SK-N-MC (cell line): Measurements from ENCODE around the gene PHF2.
"Not testable (repeated sequence)": the region's sequence is repeated elsewhere in the genome, so short reads cannot be mapped to it uniquely, and the experiment has no call there.

Experiments
- DNase-seq: peaks from one replicate; pipeline ENCODE4 v3.0.0-alpha.2; 2011; ENCODE audit warnings: low read depth, low spot score
- H3K27ac ChIP-seq: fragments of 200-600 bp; sonication (generic); 2 replicates; pipeline ENCODE4 v1.5.1; 2016; ENCODE audit warnings: mixed run types
- H3K36me3 ChIP-seq: fragments of 200-600 bp; sonication (generic); 2 replicates; pipeline ENCODE4 v1.6.1; 2017; ENCODE audit warnings: antibody characterized with exemption, low read length, mixed read lengths; ENCODE audit not compliant: insufficient read depth
- H3K4me3 ChIP-seq: fragments of 200-600 bp; sonication (generic); 2 replicates; pipeline ENCODE4 v1.5.1; 2016
- H3K9ac ChIP-seq: fragments of 200-600 bp; sonication (generic); 2 replicates; pipeline ENCODE4 v1.8.0; 2017; ENCODE audit warnings: mixed run types, mixed read lengths; ENCODE audit not compliant: insufficient read length
- H3K9me3 ChIP-seq: fragments of 200-600 bp; sonication (generic); 2 replicates; pipeline ENCODE4 v1.6.1; 2017; ENCODE audit warnings: low read depth, mild to moderate bottlenecking, antibody characterized with exemption, low read length, moderate library complexity, mixed read lengths
- EZH2 ChIP-seq: fragments of 200-600 bp; sonication (generic); IDR thresholded peaks from one replicate; pipeline ENCODE4 v1.6.1; 2017; ENCODE audit warnings: antibody characterized with exemption
- FOXP2 ChIP-seq: optimal IDR thresholded peaks from 2 replicates; pipeline ENCODE3; 2011; ENCODE audit warnings: mild to moderate bottlenecking, moderate library complexity; ENCODE audit not compliant: insufficient read depth; ENCODE audit errors: extremely low read length, control extremely low read depth
- POLR2AphosphoS5 ChIP-seq: IDR thresholded peaks from 2 replicates; pipeline ENCODE4 v1.6.1; 2012; ENCODE audit warnings: mild to moderate bottlenecking, low read depth, low read length, borderline replicate concordance

Gene PHF2

DNA sequence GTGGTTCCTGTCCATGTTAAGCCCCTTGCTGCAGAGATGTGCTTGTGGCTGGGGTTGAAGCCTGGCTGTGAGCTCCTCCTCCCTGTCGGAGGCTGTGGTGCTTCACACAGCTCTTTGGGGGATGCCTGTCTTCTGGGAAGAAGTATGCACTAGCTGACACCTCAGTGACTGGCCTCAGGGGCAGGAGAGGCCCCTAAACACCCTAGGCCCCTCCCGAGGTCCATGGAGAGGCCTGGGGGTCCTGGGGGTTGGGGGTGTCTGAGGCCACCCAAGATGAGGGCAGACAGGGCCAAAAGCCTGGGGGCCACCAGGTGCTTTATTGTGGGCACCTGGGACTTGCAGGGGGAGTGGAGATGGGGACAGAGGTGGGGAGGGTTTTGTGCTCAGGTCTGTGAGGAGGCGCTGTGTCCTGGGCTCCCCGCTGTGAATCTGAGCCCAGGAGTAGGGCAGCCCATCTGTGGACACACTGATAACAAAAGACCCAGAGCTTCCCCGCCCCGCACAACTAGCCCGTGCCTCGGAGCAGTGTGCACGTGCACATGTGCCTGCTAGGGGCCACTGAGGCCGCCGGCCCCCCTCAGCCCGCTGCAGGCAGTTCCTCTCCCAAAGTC, 92.0 kb downstream of the PHF2 start:
- DNase-seq, result no peak
- Histone ChIP-seq H3K4me3 (no peak overlapping the region), H3K9ac (no peak overlapping the region), H3K9me3 (no peaks in the 10 kb centered on the region), H3K27ac (no peak overlapping the region), H3K36me3 (no peaks in the 10 kb centered on the region)
- TF ChIP-seq EZH2 (no peak), FOXP2 (no peak)

- Histone ChIP-seq H3K36me3 (no peaks in the 10 kb centered on the region), H3K4me3 (no peak overlapping the region), H3K9me3 (no peaks in the 10 kb centered on the region), H3K9ac (no peak overlapping the region), H3K27ac (no peak overlapping the region)
- no peak for DNase-seq
- TF ChIP-seq POLR2AphosphoS5 (no peak), FOXP2 (no peak), EZH2 (no peak)
These were observed 93.0 kb downstream of the PHF2 start for GRCh38 chr9:93669116-93669957.

DNA sequence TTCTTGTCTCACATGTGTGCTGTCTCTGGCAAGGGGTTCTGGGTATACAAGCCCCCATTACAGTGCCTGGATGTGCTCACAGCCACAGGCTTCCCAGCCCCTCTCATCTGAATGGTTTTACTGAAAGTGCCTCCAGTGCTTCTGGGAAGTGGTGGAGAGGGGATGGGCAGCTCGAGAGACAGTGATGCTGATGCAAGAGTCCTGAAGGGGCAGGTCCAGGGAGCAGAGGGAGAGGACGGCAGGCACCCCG, 93.5 kb downstream of the PHF2 start:
- TF ChIP-seq POLR2AphosphoS5 (no peak), EZH2 (no peak), FOXP2 (no peak)

GRCh38 chr9:93670208-93671019, 94.0 kb downstream of the PHF2 start:
- no peak for DNase-seq
- TF ChIP-seq EZH2 (no peak), FOXP2 (no peak), POLR2AphosphoS5 (no peak)
- Histone ChIP-seq H3K27ac (no peak overlapping the region), H3K4me3 (no peak overlapping the region), H3K36me3 (no peaks in the 10 kb centered on the region), H3K9ac (no peak overlapping the region), H3K9me3 (no peaks in the 10 kb centered on the region)

More for the DNA sequence above, 93.5 kb downstream of the PHF2 start:
- Histone ChIP-seq H3K9me3 (no peaks in the 10 kb centered on the region), H3K27ac (no peak overlapping the region), H3K9ac (no peak overlapping the region), H3K4me3 (no peak overlapping the region), H3K36me3 (no peaks in the 10 kb centered on the region)
- DNase-seq, result no peak

DNA sequence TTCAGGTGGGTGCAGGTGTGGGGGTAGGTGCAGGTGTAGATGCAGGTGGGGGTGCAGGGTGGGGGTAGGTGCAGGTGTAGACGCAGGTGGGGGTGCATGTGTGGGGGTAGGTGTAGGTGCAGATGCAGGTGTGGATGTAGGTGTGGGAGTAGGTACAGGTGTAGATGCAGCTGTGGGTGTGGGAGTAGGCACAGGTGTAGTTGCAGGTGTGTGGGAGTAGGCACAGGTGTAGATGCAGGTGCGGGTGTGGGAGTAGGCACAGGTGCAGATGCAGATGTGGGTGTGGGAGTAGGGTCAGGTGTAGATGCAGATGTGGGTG, 94.6 kb downstream of the PHF2 start:
- Histone ChIP-seq H3K9ac (no peak overlapping the region), H3K27ac (no peak overlapping the region), H3K9me3 (no peaks in the 10 kb centered on the region), H3K36me3 (no peaks in the 10 kb centered on the region), H3K4me3 (no peak overlapping the region)
- DNase-seq, result no peak
- TF ChIP-seq POLR2AphosphoS5 (no peak), FOXP2 (no peak), EZH2 (no peak)

DNA sequence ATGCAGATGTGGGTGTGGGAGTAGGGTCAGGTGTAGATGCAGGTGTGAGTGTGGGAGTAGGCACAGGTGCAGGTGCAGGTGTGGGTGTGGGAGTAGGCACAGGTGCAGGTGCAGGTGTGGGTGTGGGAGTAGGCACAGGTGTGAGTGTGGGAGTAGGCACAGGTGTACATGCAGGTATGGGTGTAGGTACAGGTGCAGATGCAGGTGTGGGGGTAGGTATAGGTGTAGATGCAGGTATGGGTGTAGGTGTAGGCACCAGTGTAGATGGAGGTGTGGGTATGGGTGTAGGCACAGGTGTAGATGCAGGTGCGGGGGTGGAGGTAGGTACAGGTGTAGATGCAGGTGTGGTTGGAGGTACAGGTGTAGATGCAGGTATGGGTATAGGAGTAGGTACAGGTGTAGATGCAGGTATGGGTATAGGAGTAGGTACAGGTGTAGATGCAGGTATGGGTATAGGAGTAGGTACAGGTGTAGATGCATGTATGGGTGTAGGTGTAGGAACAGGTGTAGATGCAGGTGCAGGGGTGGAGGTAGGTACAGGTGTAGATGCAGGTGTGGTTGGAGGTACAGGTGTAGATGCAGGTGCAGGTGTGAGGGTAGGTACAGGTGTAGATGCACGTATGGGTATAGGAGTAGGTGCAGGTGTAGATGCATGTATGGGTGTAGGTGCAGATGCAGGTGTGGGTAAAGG, 96.1 kb downstream of the PHF2 start:
- not testable (repeated sequence) for H3K4me3 ChIP-seq, DNase-seq, H3K9ac ChIP-seq

GRCh38 chr9:93673021-93673838, 96.8 kb downstream of the PHF2 start:
- no peak for DNase-seq
- Histone ChIP-seq H3K9ac (no peak overlapping the region), H3K4me3 (no peak overlapping the region), H3K27ac (no peak overlapping the region), H3K36me3 (no peaks in the 10 kb centered on the region; the same call in 1 of the 2 replicates), H3K9me3 (no peaks in the 10 kb centered on the region)
- TF ChIP-seq POLR2AphosphoS5, result no peak

More for the DNA sequence above, 96.1 kb downstream of the PHF2 start:
- H3K36me3 ChIP-seq, H3K9me3 ChIP-seq, H3K27ac ChIP-seq: not testable (repeated sequence)

GRCh38 chr9:93673839-93674334, 97.5 kb downstream of the PHF2 start:
- H3K9ac ChIP-seq, result no peak overlapping the region
- no peaks in the 10 kb centered on the region for H3K9me3 ChIP-seq
- no peak for DNase-seq
- H3K4me3 ChIP-seq, result no peak overlapping the region
- TF ChIP-seq POLR2AphosphoS5 (no peak), FOXP2 (no peak), EZH2 (no peak)
- no peaks in the 10 kb centered on the region; the same call in 1 of the 2 replicates for H3K36me3 ChIP-seq
- H3K27ac ChIP-seq, result no peak overlapping the region
